H9 (cell line): Measurements from ENCODE around the gene STK17B. TPM values are rescaled to one million over a fixed set of nuclear protein-coding genes. Genes with fewer than 3 reads are reported as not detected.

Experiments
- DNase-seq: peaks from one replicate; pipeline ENCODE4 v3.0.0-alpha.2; 2017
- H2AFZ ChIP-seq: one replicate; pipeline ENCODE4 v1.6.1; 2013; ENCODE audit warnings: mild to moderate bottlenecking, low read length, control low read depth, moderate library complexity
- H2AK5ac ChIP-seq: 2 replicates; pipeline ENCODE4 v1.6.1; 2013; ENCODE audit warnings: low read length, control low read depth, mixed read lengths; ENCODE audit not compliant: insufficient read length
- H2BK120ac ChIP-seq: one replicate; pipeline ENCODE4 v1.6.1; 2013; ENCODE audit warnings: low read depth, mild to moderate bottlenecking, low read length, control low read depth, inconsistent platforms; ENCODE audit not compliant: poor library complexity, severe bottlenecking
- H2BK12ac ChIP-seq: 2 replicates; pipeline ENCODE4 v1.6.1; 2013; ENCODE audit warnings: low read length, control low read depth, mixed read lengths, low read depth; ENCODE audit not compliant: insufficient read length
- H2BK15ac ChIP-seq: 2 replicates; pipeline ENCODE4 v1.6.1; 2013; ENCODE audit warnings: low read depth, low read length, control low read depth
- H2BK20ac ChIP-seq: one replicate; pipeline ENCODE4 v1.6.1; 2013; ENCODE audit warnings: low read depth, mild to moderate bottlenecking, low read length, control low read depth, inconsistent platforms; ENCODE audit not compliant: poor library complexity, severe bottlenecking
- H2BK5ac ChIP-seq: 2 replicates; pipeline ENCODE4 v1.6.1; 2013; ENCODE audit warnings: low read length, control low read depth, mixed read lengths; ENCODE audit not compliant: insufficient read length
- H3K14ac ChIP-seq: 2 replicates; pipeline ENCODE4 v1.6.1; 2013; ENCODE audit warnings: low read length, control low read depth; ENCODE audit not compliant: insufficient read depth
- H3K18ac ChIP-seq: 2 replicates; pipeline ENCODE4 v1.6.1; 2013; ENCODE audit warnings: low read depth, mild to moderate bottlenecking, mixed read lengths, low read length, control low read depth; ENCODE audit not compliant: insufficient read length
- H3K23ac ChIP-seq: 2 replicates; pipeline ENCODE4 v1.6.1; 2013; ENCODE audit warnings: low read length, control low read depth, mixed read lengths, low read depth; ENCODE audit not compliant: insufficient read length
- H3K23me2 ChIP-seq: 2 replicates; pipeline ENCODE4 v1.6.1; 2013; ENCODE audit warnings: low read depth, mild to moderate bottlenecking, mixed read lengths, low read length, control low read depth; ENCODE audit not compliant: insufficient read length, poor library complexity, severe bottlenecking
- H3K27ac ChIP-seq: 2 replicates; pipeline ENCODE4 v1.5.1; 2013; ENCODE audit warnings: low read length, control low read depth, mixed read lengths, low read depth; ENCODE audit not compliant: insufficient read length
- H3K27me3 ChIP-seq: 2 replicates; pipeline ENCODE4 v1.6.1; 2013; ENCODE audit warnings: low read length, control low read depth, inconsistent platforms; ENCODE audit not compliant: insufficient read depth
- H3K4ac ChIP-seq: 2 replicates; pipeline ENCODE4 v1.6.1; 2013; ENCODE audit warnings: low read depth, mild to moderate bottlenecking, control low read depth, inconsistent platforms, low read length, moderate library complexity
- H3K4me1 ChIP-seq: 2 replicates; pipeline ENCODE4 v1.6.1; 2013; ENCODE audit warnings: low read length, control low read depth, inconsistent platforms; ENCODE audit not compliant: insufficient read depth
- H3K4me2 ChIP-seq: 2 replicates; pipeline ENCODE4 v1.6.1; 2013; ENCODE audit warnings: low read length, control low read depth, mixed read lengths; ENCODE audit not compliant: insufficient read length, insufficient read depth
- H3K56ac ChIP-seq: 2 replicates; pipeline ENCODE4 v1.6.1; 2013; ENCODE audit warnings: low read depth, mild to moderate bottlenecking, mixed read lengths, low read length, control low read depth; ENCODE audit not compliant: insufficient read length
- H3K79me1 ChIP-seq: 2 replicates; pipeline ENCODE4 v1.6.1; 2013; ENCODE audit warnings: low read depth, mild to moderate bottlenecking, moderate library complexity, low read length, control low read depth, inconsistent platforms; ENCODE audit not compliant: insufficient read depth, poor library complexity, severe bottlenecking
- H3K79me2 ChIP-seq: 2 replicates; pipeline ENCODE4 v1.6.1; 2013; ENCODE audit warnings: low read length, control low read depth, inconsistent platforms; ENCODE audit not compliant: insufficient read depth
- H3K9ac ChIP-seq: 2 replicates; pipeline ENCODE4 v1.6.1; 2013; ENCODE audit warnings: low read length, control low read depth, mixed read lengths; ENCODE audit not compliant: insufficient read length; ENCODE audit errors: extremely low read depth
- H3K9me3 ChIP-seq: one replicate; pipeline ENCODE4 v1.6.1; 2013; ENCODE audit warnings: low read depth, low read length, inconsistent platforms; ENCODE audit not compliant: control insufficient read depth
- H3T11ph ChIP-seq: one replicate; pipeline ENCODE4 v1.6.1; 2013; ENCODE audit warnings: mild to moderate bottlenecking, low read length, control low read depth, inconsistent platforms
- H4K20me1 ChIP-seq: one replicate; pipeline ENCODE4 v1.6.1; 2013; ENCODE audit not compliant: control insufficient read depth, insufficient read length, insufficient read depth
- H4K5ac ChIP-seq: 2 replicates; pipeline ENCODE4 v1.6.1; 2013; ENCODE audit warnings: low read depth, mild to moderate bottlenecking, mixed read lengths, low read length, control low read depth; ENCODE audit not compliant: insufficient read length
- H4K8ac ChIP-seq: replicated peaks from 2 replicates; pipeline ENCODE4 v1.6.1; 2013; ENCODE audit warnings: low read length, control low read depth, mixed read lengths, low read depth; ENCODE audit not compliant: insufficient read length
- H4K91ac ChIP-seq: 2 replicates; pipeline ENCODE4 v1.6.1; 2013; ENCODE audit warnings: low read depth, mild to moderate bottlenecking, moderate library complexity, mixed read lengths, low read length, control low read depth; ENCODE audit not compliant: insufficient read length
- H3K27ac Mint-ChIP-seq, 3 experiments: 2 replicates in 2 of 3; 3 replicates in 1 of 3; pipeline ENCODE4 v1.8.0; 2020 to 2021; ENCODE audit warnings: mixed read lengths in 3 of 3, mild to moderate bottlenecking in 1 of 3, moderate library complexity in 1 of 3
- H3K27me3 Mint-ChIP-seq: 2 replicates; pipeline ENCODE4 v1.8.0; 2021; ENCODE audit warnings: low read depth, mild to moderate bottlenecking, moderate library complexity, mixed read lengths
- H3K36me3 Mint-ChIP-seq, 3 experiments: 2 replicates in 2 of 3; 3 replicates in 1 of 3; pipeline ENCODE4 v1.8.0; 2020 to 2021; ENCODE audit warnings: low read depth in 3 of 3, mixed read lengths in 3 of 3; ENCODE audit not compliant: insufficient read depth in 1 of 3
- H3K4me1 Mint-ChIP-seq, 2 experiments: 2 replicates each; pipeline ENCODE4 v1.8.0; 2020; ENCODE audit warnings: mixed read lengths in 2 of 2
- H3K4me3 Mint-ChIP-seq, 2 experiments: 2 replicates in 1 of 2; 3 replicates in 1 of 2; pipeline ENCODE4 v1.8.0; 2020 to 2021; ENCODE audit warnings: mild to moderate bottlenecking in 2 of 2, mixed read lengths in 2 of 2, moderate library complexity in 1 of 2
- H3K9me3 Mint-ChIP-seq, 2 experiments: 2 replicates in 1 of 2; 3 replicates in 1 of 2; pipeline ENCODE4 v1.8.0; 2020; ENCODE audit warnings: mild to moderate bottlenecking in 2 of 2, mixed read lengths in 2 of 2, moderate library complexity in 1 of 2
- WGBS: extraction: QIAGEN DNeasy Blood & Tissue Kit; methylation state at CpG from one replicate; pipeline ENCODE4 v1.1.7; 2013; ENCODE audit warnings: missing lambda C conversion rate, low lambda C conversion rate, mixed read lengths; ENCODE audit not compliant: insufficient read length; ENCODE audit errors: extremely low coverage; 5-methylcytosine and 5-hydroxymethylcytosine counted together
- total RNA-seq: library from RNA; stranded (reverse); gene quantifications from 2 replicates; pipeline ENCODE4 v1.2.1, GENCODE V29; 2021
- TF ChIP-seq, protein P1 (sequence below): fragments of 200-600 bp; sonication (generic); conservative IDR thresholded peaks from 3 replicates; pipeline ENCODE4 v1.8.0; 2021; ENCODE audit warnings: antibody characterized with exemption, mild to moderate bottlenecking

Gene STK17B
- total RNA-seq, 1 experiment from 2014 or later: 6.1 TPM

- Histone ChIP-seq H3K79me1 (no peaks in the 10 kb centered on the region), H2BK15ac (no peak overlapping the region), H3K27me3 (no peaks in the 10 kb centered on the region), H3K18ac (no peak overlapping the region), H3K4me2 (no peak overlapping the region), H2BK20ac (no peak overlapping the region), H3K4ac (no peak overlapping the region), H3K14ac (no peak overlapping the region), H3K79me2 (no peaks in the 10 kb centered on the region), H4K8ac (no peak overlapping the region), H3K9ac (no peak overlapping the region), H4K91ac (no peak overlapping the region), H3K4me1 (no peaks in the 10 kb centered on the region; the same call in 1 of the 2 replicates), H2BK12ac (no peak overlapping the region), H3K23ac (no peak overlapping the region), H3K23me2 (no peaks in the 10 kb centered on the region), H2AK5ac (no peak overlapping the region), H3T11ph (no peak overlapping the region), H4K20me1 (no peaks in the 10 kb centered on the region), H3K27ac (no peak overlapping the region), H2BK5ac (no peak overlapping the region), H4K5ac (no peak overlapping the region), H3K9me3 (no peaks in the 10 kb centered on the region), H2BK120ac (no peak overlapping the region), H2AFZ (no peak overlapping the region), H3K56ac (no peak overlapping the region)
- WGBS: no CpG with 5 or more reads among the region's 5 CpGs
- Mint-ChIP-seq H3K27ac (no peak overlapping the region), H3K4me3 (no peak overlapping the region), H3K36me3 (peaks cover 0 to 7% (median 0%) of the 10 kb centered on the region in 3 experiments; a peak in 3 of 7 replicates), H3K9me3 (no peaks in the 10 kb centered on the region), H3K27me3 (no peaks in the 10 kb centered on the region), H3K4me1 (peaks cover 27 to 31% of the 10 kb centered on the region in 2 experiments)
- no peak for DNase-seq
- TF ChIP-seq, protein P1, sequence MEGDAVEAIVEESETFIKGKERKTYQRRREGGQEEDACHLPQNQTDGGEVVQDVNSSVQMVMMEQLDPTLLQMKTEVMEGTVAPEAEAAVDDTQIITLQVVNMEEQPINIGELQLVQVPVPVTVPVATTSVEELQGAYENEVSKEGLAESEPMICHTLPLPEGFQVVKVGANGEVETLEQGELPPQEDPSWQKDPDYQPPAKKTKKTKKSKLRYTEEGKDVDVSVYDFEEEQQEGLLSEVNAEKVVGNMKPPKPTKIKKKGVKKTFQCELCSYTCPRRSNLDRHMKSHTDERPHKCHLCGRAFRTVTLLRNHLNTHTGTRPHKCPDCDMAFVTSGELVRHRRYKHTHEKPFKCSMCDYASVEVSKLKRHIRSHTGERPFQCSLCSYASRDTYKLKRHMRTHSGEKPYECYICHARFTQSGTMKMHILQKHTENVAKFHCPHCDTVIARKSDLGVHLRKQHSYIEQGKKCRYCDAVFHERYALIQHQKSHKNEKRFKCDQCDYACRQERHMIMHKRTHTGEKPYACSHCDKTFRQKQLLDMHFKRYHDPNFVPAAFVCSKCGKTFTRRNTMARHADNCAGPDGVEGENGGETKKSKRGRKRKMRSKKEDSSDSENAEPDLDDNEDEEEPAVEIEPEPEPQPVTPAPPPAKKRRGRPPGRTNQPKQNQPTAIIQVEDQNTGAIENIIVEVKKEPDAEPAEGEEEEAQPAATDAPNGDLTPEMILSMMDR: no peak
These were observed 65.4 kb downstream of the STK17B start for GRCh38 chr2:196105951-196106350.
